Epithelial cell of proximal tubule (primary cell): ENCODE measurements around the gene PHRF1. TPM values are rescaled to one million over a fixed set of nuclear protein-coding genes. Genes with fewer than 3 reads are reported as not detected.

Experiments
- DNase-seq: peaks from one replicate; pipeline ENCODE4 v3.0.0-alpha.2; 2011; ENCODE audit warnings: low read depth
- H3K4me3 ChIP-seq: 2 replicates; pipeline ENCODE4 v1.5.1; 2011; ENCODE audit warnings: low read depth, mild to moderate bottlenecking, low read length
- total RNA-seq: library from RNA; depleted of rRNA; stranded (reverse); fragments of >200 nt; gene quantifications from 2 replicates; pipeline ENCODE4 v1.2.3, GENCODE V29; 2015
- TF ChIP-seq, protein P1 (sequence below): conservative IDR thresholded peaks from 2 replicates; pipeline ENCODE4 v1.5.1; 2012; ENCODE audit warnings: low read depth, mild to moderate bottlenecking, low read length

The PHRF1 gene
- total RNA-seq, 1 donor from 2014 or later = 24.2 TPM

DNA sequence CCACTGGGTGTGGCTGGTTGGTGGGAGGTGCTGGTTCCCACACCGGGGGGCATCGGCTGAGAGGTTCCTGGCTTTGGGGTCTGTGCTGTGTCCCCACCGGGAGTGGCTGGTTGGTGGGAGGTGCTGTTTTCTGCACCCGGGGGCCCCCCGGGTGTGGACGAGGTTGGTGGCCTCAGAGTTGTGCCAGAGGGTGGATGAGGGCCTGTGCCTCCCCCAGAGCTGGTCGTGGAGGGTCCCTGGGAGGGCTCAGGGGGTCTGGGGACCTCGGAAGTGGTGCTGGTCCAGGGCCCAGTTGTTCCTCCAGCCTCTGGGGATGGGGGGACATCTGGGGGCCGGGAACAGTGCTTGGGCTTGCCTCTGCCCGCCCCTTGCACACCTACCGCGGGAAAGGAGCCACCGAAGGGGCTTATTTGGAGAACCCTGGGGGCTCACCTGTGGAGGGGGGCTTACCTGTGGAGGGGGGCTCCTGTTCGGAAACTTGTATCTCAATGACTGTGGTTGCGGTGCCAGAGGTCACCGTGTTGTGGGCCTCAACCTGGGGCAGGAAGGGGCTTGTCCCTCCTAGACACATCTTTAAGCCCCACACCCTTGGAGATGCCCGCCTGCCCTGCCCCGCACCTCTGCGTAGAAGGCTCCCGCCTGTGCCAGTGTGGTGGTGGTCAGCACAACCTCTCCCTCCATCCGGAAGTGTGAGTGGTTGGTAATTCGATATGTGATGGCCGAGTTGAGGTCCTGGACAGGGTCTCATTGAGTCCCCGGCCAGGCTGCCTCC lies 42.8 kb downstream of the PHRF1 start:
- no peak for DNase-seq
- no peak overlapping the region for H3K4me3 ChIP-seq
- TF ChIP-seq, protein P1, sequence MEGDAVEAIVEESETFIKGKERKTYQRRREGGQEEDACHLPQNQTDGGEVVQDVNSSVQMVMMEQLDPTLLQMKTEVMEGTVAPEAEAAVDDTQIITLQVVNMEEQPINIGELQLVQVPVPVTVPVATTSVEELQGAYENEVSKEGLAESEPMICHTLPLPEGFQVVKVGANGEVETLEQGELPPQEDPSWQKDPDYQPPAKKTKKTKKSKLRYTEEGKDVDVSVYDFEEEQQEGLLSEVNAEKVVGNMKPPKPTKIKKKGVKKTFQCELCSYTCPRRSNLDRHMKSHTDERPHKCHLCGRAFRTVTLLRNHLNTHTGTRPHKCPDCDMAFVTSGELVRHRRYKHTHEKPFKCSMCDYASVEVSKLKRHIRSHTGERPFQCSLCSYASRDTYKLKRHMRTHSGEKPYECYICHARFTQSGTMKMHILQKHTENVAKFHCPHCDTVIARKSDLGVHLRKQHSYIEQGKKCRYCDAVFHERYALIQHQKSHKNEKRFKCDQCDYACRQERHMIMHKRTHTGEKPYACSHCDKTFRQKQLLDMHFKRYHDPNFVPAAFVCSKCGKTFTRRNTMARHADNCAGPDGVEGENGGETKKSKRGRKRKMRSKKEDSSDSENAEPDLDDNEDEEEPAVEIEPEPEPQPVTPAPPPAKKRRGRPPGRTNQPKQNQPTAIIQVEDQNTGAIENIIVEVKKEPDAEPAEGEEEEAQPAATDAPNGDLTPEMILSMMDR = no peak

DNA sequence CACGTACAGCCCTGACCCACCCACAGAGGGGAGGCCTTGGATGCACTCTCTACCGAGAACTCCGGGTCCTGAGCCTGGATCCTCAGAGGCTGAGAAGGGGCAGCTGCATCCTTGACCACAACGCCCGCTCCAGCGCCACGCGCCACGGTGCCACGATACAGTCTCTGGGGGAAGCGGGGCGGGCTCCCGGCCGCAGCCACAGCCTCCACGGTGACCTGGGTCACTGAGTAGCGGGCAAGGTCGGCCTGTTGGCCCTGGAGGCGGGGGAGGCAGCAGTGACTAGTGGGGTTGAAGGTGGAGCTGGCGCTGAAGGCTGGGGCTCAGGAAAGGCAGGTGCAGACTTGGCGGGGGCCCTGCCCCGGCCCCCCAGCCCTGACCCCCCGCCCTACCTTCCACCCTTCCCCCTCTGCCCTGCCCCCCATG lies 43.4 kb downstream of the PHRF1 start:
- TF ChIP-seq, protein P1 = no peak
- DNase-seq = no peak
- H3K4me3 ChIP-seq = no peak overlapping the region

DNA sequence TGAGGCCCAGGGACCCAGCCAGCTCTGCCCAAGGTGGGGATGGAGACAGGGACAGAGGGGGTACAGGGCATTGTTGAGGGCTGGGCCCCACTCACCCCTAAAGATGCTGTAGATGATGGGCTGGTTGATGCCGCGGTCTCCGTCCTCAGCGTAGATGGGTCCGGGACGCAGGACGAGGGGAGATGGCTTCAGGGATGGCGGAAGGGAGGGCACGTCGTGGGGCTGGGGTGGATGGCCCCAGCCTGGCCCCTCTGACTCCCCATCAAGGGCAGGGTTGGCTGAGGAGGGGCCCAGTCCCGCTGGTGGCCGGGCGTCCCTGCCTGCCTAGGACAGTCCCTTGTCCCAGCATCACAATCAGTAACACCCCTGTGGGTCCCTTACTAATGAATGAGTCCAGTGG lies 43.9 kb downstream of the PHRF1 start:
- H3K4me3 ChIP-seq = no peak overlapping the region
- TF ChIP-seq, protein P1 = no peak
- DNase-seq = no peak

DNA sequence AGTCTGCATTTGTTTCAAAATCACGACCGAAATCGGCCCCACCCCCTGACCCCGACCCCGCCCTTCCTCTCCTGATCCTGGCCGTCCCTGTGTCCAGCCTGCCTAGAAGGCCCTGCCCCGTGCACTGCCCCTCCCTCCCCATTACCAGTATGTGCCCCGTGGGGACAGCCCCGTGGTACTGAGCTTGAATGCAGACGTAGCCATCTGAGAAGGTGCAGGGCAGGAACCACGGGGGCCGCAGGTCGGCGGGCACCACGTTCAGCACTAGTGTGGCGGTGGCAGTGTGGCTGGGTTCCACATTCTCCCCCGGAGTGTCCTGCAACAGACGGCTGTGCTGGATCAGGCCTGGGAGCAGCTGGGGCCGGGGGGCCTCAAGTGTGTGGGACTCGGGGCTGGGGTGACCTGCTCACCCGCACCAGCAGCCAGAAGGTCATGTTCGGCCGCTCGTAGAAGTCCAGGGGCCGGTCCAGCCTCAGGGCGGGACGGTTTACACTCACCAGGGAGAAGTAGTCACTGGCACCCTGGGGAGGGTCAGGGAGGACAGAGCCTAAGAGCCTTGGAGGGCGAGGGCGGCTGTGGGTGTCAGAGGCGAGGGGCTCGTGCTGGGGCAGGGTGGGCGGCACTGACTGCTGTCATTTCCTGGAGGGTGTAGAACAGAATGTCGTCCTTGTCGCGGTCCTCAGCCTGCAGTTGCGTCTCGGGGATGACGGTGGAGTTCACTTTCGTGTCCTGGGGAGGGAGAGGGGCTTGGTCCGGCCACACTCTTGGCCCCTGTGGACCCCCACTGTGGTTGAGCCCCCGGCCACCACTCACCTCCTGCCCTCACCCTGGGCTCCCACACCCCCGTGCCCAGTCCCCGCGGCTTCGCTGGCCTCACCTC lies 44.9 kb downstream of the PHRF1 start:
- no peak for DNase-seq
- TF ChIP-seq, protein P1 = no peak
- H3K4me3 ChIP-seq = no peak overlapping the region

DNA sequence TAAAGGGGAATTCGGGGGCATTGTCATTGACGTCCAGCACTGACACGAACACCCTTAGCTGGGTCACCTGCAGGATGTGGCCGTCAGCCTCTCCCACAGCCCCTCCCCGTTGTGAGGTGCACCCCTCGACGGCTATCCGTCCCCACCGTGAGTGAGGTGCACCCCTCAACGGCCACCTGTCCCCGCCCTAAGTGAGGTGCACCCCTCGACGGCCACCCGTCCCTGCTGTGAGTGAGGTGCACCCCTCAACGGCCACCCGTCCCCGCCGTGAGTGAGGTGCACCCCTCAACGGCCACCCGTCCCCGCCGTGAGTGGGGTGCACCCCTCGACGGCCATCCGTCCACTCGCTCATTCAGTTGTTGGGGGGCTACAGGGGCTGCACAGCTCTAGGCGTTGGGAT lies 45.6 kb downstream of the PHRF1 start:
- TF ChIP-seq, protein P1 = no peak
- H3K4me3 ChIP-seq = no peak overlapping the region
- DNase-seq = no peak

DNA sequence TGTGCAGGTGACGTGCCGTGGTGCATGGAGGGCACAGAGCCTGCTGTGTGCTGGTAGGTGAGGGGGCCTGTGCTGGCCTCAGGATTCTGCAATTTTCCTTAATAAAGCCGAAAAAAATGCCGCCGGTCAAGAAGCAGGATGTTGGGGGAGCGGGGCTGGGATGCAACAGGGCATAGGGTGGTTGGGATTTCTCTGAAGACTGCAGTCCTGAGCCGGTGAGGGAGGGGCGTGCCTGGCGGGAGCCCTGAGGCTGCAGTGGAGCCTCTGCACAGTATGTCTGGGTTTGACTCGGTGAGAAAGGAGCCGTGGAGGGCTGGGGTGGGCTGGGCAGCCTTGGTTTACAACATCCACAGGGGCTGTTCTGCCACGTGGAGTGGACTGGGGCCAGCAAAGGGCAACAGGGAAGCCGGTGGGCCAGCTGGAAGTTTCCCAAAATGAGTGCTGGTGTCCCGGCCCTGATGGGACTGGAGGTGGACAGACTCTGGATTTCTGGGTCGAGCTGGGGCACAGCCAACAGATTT lies 47.1 kb downstream of the PHRF1 start:
- H3K4me3 ChIP-seq = no peak overlapping the region
- DNase-seq = no peak
- TF ChIP-seq, protein P1 = no peak
